ENCODE data around the gene BRI3BP. TPM values are rescaled to one million over a fixed set of nuclear protein-coding genes. Genes with fewer than 3 reads are reported as not detected.

Gene BRI3BP
- total RNA-seq, 6 experiments from 2014 or later, result 4.7 to 11.4 (median 6.7) TPM

GRCh38 chr12:125021771-125022170 is 28.3 kb downstream of the BRI3BP start:
- DNase-seq, result no peak
- Histone ChIP-seq H3K4me1 (no peaks in the 10 kb centered on the region), H3K36me3 (no peaks in the 10 kb centered on the region), H3K27ac (no peak overlapping the region), H3K4me3 (no peak overlapping the region), H3K9me3 (no peaks in the 10 kb centered on the region), H3K27me3 (no peaks in the 10 kb centered on the region)
- no peak for TF ChIP-seq POLR2A (IDR thresholded peaks at IDR 0.05)
- TF ChIP-seq CTCF (IDR thresholded peaks at IDR 0.05), result no peak
- ATAC-seq, result no peak
- intact Hi-C loops (cut with DNase I), result no loop called here
- 64% methylated on average over 2 of the region's 5 CpGs for WGBS (ENCODE audit: insufficient coverage, low coverage, low lambda C conversion rate, missing lambda C conversion rate)

GRCh38 chr12:125023065-125023464 is 29.6 kb downstream of the BRI3BP start:
- H3K27me3 ChIP-seq, result no peaks in the 10 kb centered on the region
- TF ChIP-seq CTCF (IDR thresholded peaks at IDR 0.05) (no peak), POLR2A (IDR thresholded peaks at IDR 0.05) (no peak)
- H3K4me1 ChIP-seq, result no peaks in the 10 kb centered on the region
- no peaks in the 10 kb centered on the region for H3K9me3 ChIP-seq
- no peak overlapping the region for H3K4me3 ChIP-seq
- intact Hi-C loops (cut with DNase I), result no loop called here
- ATAC-seq (no peak), DNase-seq (no peak)
- 93% methylated on average over 2 of the region's 2 CpGs for WGBS (ENCODE audit: insufficient coverage, low coverage, low lambda C conversion rate, missing lambda C conversion rate)
- no peak overlapping the region for H3K27ac ChIP-seq
- no peaks in the 10 kb centered on the region for H3K36me3 ChIP-seq

- H3K4me1 ChIP-seq, result no peaks in the 10 kb centered on the region
- no peak overlapping the region for H3K4me3 ChIP-seq
- H3K36me3 ChIP-seq, result no peaks in the 10 kb centered on the region
- no peaks in the 10 kb centered on the region for H3K27me3 ChIP-seq
- TF ChIP-seq POLR2A (IDR thresholded peaks at IDR 0.05), result no peak
- no peak for TF ChIP-seq CTCF (IDR thresholded peaks at IDR 0.05)
- H3K27ac ChIP-seq, result no peak overlapping the region
- H3K9me3 ChIP-seq, result no peaks in the 10 kb centered on the region
- DNase-seq (no peak), ATAC-seq (no peak)
- intact Hi-C loops (cut with DNase I), result no loop called here
- 96% methylated on average over 26 of the region's 43 CpGs for WGBS (ENCODE audit: insufficient coverage, low coverage, low lambda C conversion rate, missing lambda C conversion rate)
Observed at GRCh38 chr12:125024949-125025563, 31.6 kb downstream of the BRI3BP start.

- H3K27me3 ChIP-seq, result no peaks in the 10 kb centered on the region
- intact Hi-C loops (cut with DNase I), result no loop called here
- TF ChIP-seq POLR2A (IDR thresholded peaks at IDR 0.05), result no peak
- TF ChIP-seq CTCF (IDR thresholded peaks at IDR 0.05), result no peak
- no peak overlapping the region for H3K27ac ChIP-seq
- H3K4me3 ChIP-seq, result no peak overlapping the region
- no peak for ATAC-seq
- no peak for DNase-seq
- WGBS (ENCODE audit: insufficient coverage, low coverage, low lambda C conversion rate, missing lambda C conversion rate), result 84% methylated on average over 9 of the region's 9 CpGs
- H3K36me3 ChIP-seq, result no peaks in the 10 kb centered on the region
- H3K9me3 ChIP-seq, result no peaks in the 10 kb centered on the region
- H3K4me1 ChIP-seq, result no peaks in the 10 kb centered on the region
Observed at GRCh38 chr12:125025606-125026235, 32.3 kb downstream of the BRI3BP start.

Data from right lobe of liver (tissue), 6 donors.